Fibroblast of peridontal ligament (primary cell): ENCODE data around the gene DBN1.

ENCODE experiments used
- DNase-seq: peaks from one replicate; pipeline ENCODE4 v3.0.0-alpha.2; 2010; ENCODE audit errors: extremely low read depth

The DBN1 gene

GRCh38 chr5:177455661-177456590 lies 17.5 kb downstream of the DBN1 start:
- DNase-seq = peak; percentile 84

- DNase-seq = no peak
Measured at GRCh38 chr5:177455036-177455660, 18.3 kb downstream of the DBN1 start.

- DNase-seq = peak; percentile 82
Measured at GRCh38 chr5:177454397-177455035, 18.9 kb downstream of the DBN1 start.

- DNase-seq = no peak
Measured at GRCh38 chr5:177453852-177454396, 19.5 kb downstream of the DBN1 start.

- no peak for DNase-seq
Measured at GRCh38 chr5:177452688-177453638, 20.5 kb downstream of the DBN1 start.

- DNase-seq = no peak
Measured at GRCh38 chr5:177450667-177451424, 22.6 kb downstream of the DBN1 start.

- DNase-seq = no peak
Measured at GRCh38 chr5:177449140-177450061, 24.0 kb downstream of the DBN1 start.

GRCh38 chr5:177448244-177448950 lies 25.0 kb downstream of the DBN1 start:
- no peak for DNase-seq

- peak; percentile 73 for DNase-seq
Measured at GRCh38 chr5:177447611-177448243, 25.7 kb downstream of the DBN1 start.

GRCh38 chr5:177447066-177447610 lies 26.3 kb downstream of the DBN1 start:
- peak; percentile 23 for DNase-seq

GRCh38 chr5:177446200-177447065 lies 27.0 kb downstream of the DBN1 start, which contains the start of gene PRR7:
Gene PRR7, plus strand, starts transcription at chr5:177446814. Its CDS starts 8,254 bp downstream, at chr5:177455068.
- peak; percentile 42 for DNase-seq

GRCh38 chr5:177445917-177446199 lies 27.6 kb downstream of the DBN1 start:
- no peak for DNase-seq

GRCh38 chr5:177445052-177445916 lies 28.1 kb downstream of the DBN1 start:
- DNase-seq = no peak

GRCh38 chr5:177444106-177445051 lies 29.1 kb downstream of the DBN1 start:
- no peak for DNase-seq
